ENCODE results near the gene MEA1.

Gene MEA1

GRCh38 chr6:43014434-43014909 is 726 bp upstream of the MEA1 start:
- no peak for TF ChIP-seq EGR1 (IDR thresholded peaks at IDR 0.05)
- TF ChIP-seq REST (IDR thresholded peaks at IDR 0.05; ENCODE audit: low read depth): no peak
- TF ChIP-seq ZBTB7A (IDR thresholded peaks at IDR 0.05; ENCODE audit: low read depth): 0 out of 2 replicates have a peak, but pooled peaks have one; percentile 24
- TF ChIP-seq TEAD4 (IDR thresholded peaks at IDR 0.05): no peak
- 0 out of 2 replicates have a peak, but pooled peaks have one; percentile 10 for TF ChIP-seq YY1 (IDR thresholded peaks at IDR 0.05; ENCODE audit: low read depth)
- TF ChIP-seq USF1 (IDR thresholded peaks at IDR 0.05): no peak

- TF ChIP-seq EGR1 (IDR thresholded peaks at IDR 0.05) (0 out of 2 replicates have a peak, but pooled peaks have one; percentile 4), NFIC (IDR thresholded peaks at IDR 0.05) (no peak)
Measured at GRCh38 chr6:43013097-43013842, 476 bp downstream of the MEA1 start.

GRCh38 chr6:43012364-43012763 is 1.4 kb downstream of the MEA1 start:
- no peak for TF ChIP-seq TAF1 (IDR thresholded peaks at IDR 0.05; ENCODE audit: low read depth)

GRCh38 chr6:43011207-43011606 is 2.5 kb downstream of the MEA1 start:
- no peak for TF ChIP-seq NFIC (IDR thresholded peaks at IDR 0.05)
- TF ChIP-seq MAX (IDR thresholded peaks at IDR 0.05): no peak
- TF ChIP-seq CEBPB (IDR thresholded peaks at IDR 0.05): no peak
- TF ChIP-seq FOXM1 (IDR thresholded peaks at IDR 0.05; ENCODE audit: borderline replicate concordance, low read depth): no peak
- TF ChIP-seq EGR1 (IDR thresholded peaks at IDR 0.05): no peak
- TF ChIP-seq CREB1 (IDR thresholded peaks at IDR 0.05; ENCODE audit: low read depth): no peak
- TF ChIP-seq RAD21 (IDR thresholded peaks at IDR 0.05; ENCODE audit: low read depth): no peak
- no peak for TF ChIP-seq YY1 (IDR thresholded peaks at IDR 0.05; ENCODE audit: low read depth)
- no peak for TF ChIP-seq ZBTB7A (IDR thresholded peaks at IDR 0.05; ENCODE audit: low read depth)
- no peak for TF ChIP-seq TEAD4 (IDR thresholded peaks at IDR 0.05)
- TF ChIP-seq TCF12 (IDR thresholded peaks at IDR 0.05; ENCODE audit: low read depth): no peak
- TF ChIP-seq REST (IDR thresholded peaks at IDR 0.05; ENCODE audit: low read depth): no peak
- TF ChIP-seq TAF1 (IDR thresholded peaks at IDR 0.05; ENCODE audit: low read depth): no peak
- no peak for TF ChIP-seq EP300 (IDR thresholded peaks at IDR 0.05; ENCODE audit: borderline replicate concordance)
- TF ChIP-seq USF1 (IDR thresholded peaks at IDR 0.05): no peak

GRCh38 chr6:43009124-43009523 is 4.6 kb downstream of the MEA1 start:
- TF ChIP-seq YY1 (IDR thresholded peaks at IDR 0.05; ENCODE audit: low read depth) (no peak), RAD21 (IDR thresholded peaks at IDR 0.05; ENCODE audit: low read depth) (0 out of 2 replicates have a peak, but pooled peaks have one; percentile 8)

- TF ChIP-seq CEBPB (IDR thresholded peaks at IDR 0.05) (no peak), TAF1 (IDR thresholded peaks at IDR 0.05; ENCODE audit: low read depth) (no peak), MAX (IDR thresholded peaks at IDR 0.05) (no peak), TCF12 (IDR thresholded peaks at IDR 0.05; ENCODE audit: low read depth) (no peak), FOXM1 (IDR thresholded peaks at IDR 0.05; ENCODE audit: borderline replicate concordance, low read depth) (no peak), REST (IDR thresholded peaks at IDR 0.05; ENCODE audit: low read depth) (no peak), TEAD4 (IDR thresholded peaks at IDR 0.05) (no peak), CREB1 (IDR thresholded peaks at IDR 0.05; ENCODE audit: low read depth) (no peak), EP300 (IDR thresholded peaks at IDR 0.05; ENCODE audit: borderline replicate concordance) (no peak), NFIC (IDR thresholded peaks at IDR 0.05) (no peak), EGR1 (IDR thresholded peaks at IDR 0.05) (no peak), USF1 (IDR thresholded peaks at IDR 0.05) (no peak), ZBTB7A (IDR thresholded peaks at IDR 0.05; ENCODE audit: low read depth) (no peak), RAD21 (IDR thresholded peaks at IDR 0.05; ENCODE audit: low read depth) (no peak), YY1 (IDR thresholded peaks at IDR 0.05; ENCODE audit: low read depth) (no peak)
Measured at GRCh38 chr6:43007126-43007525, 6.6 kb downstream of the MEA1 start.

Data from Ishikawa (cell line).